HG03159 (cell line): ENCODE results near the gene RNU7-1.

Source experiments
- ATAC-seq: cut with Tn5 transposase; IDR thresholded peaks from one replicate; pipeline ENCODE4 v1.9.1; 2021; ENCODE audit warnings: mild to moderate bottlenecking, moderate library complexity; ENCODE audit not compliant: unreplicated experiment

The RNU7-1 gene

DNA sequence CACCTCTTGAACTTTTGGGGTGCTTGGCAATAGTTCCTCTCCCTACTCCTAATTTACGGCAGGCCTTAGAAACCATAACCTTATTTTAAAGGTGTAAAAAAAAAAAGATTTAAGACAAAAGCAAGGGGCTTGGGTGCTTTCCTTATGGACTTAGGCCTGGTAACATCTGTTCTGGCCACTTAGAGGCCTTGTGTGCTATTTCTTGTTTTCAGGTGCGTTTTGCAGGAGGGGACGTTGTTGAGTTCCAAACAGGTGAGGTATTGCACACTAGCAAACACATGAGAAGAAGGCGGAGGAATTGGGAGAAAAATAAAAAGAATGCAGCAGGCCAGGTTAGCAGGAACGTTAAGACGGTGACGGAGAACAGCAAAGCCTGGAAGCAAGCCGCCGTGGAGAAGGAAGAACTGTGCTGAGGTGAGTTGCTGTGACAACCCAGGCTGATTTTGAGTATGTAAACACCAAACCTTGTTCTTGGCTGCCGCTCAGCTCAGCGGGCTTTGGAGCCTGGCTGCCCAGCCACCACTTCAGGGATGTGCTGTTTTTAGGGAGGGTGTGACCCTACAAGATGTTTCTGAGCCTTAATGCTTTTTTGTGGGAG lies 44.4 kb downstream of the RNU7-1 start:
- no peak for ATAC-seq
